AG04450 (cell line): ENCODE results near the gene CCDC6. TPM values are rescaled to one million over a fixed set of nuclear protein-coding genes. Genes with fewer than 3 reads are reported as not detected.

Experiments
- CTCF ChIA-PET: fragments of 300-600, 350-600 bp; formaldehyde crosslinking; extraction: SDS; loops from one replicate; lab custom pipeline; 2022; ENCODE audit warnings: antibody characterized with exemption, inconsistent platforms; lab: Charles Lee
- POLR2A ChIA-PET: fragments of 350-600 bp; formaldehyde crosslinking; extraction: SDS; loops from one replicate; lab custom pipeline; 2021; ENCODE audit warnings: antibody characterized with exemption, inconsistent platforms; lab: Yijun Ruan, JAX
- DNase-seq: peaks from one replicate; pipeline ENCODE4 v3.0.0-alpha.2; 2011; ENCODE audit warnings: low read depth, low spot score
- H3K27ac ChIP-seq: one replicate; pipeline ENCODE4 v1.5.1; 2012; ENCODE audit warnings: low read depth, low read length, control low read depth
- H3K27me3 ChIP-seq: one replicate; pipeline ENCODE4 v1.6.0; 2012; ENCODE audit warnings: low read length; ENCODE audit not compliant: control insufficient read depth, insufficient read depth
- H3K4me3 ChIP-seq: 2 replicates; pipeline ENCODE4 v1.5.1; 2011; ENCODE audit warnings: mild to moderate bottlenecking, low read depth, low read length, control low read depth
- H3K9me3 ChIP-seq: 2 replicates; pipeline ENCODE4 v1.5.1; 2012; ENCODE audit warnings: low read length; ENCODE audit not compliant: control insufficient read depth, insufficient read depth
- CTCF ChIP-seq: IDR thresholded peaks from 2 replicates; pipeline ENCODE4 v1.5.1; 2011; ENCODE audit warnings: low read depth, low read length, control low read depth, inconsistent platforms
- polyA plus RNA-seq: library from polyadenylated mRNA; depleted of rRNA; stranded (reverse); fragments of >200 nt; gene quantifications from 2 replicates; pipeline ENCODE4 v1.2.3, GENCODE V29; 2011

CCDC6 gene
- polyA plus RNA-seq, 1 experiment, result 51.1 TPM

- Histone ChIP-seq H3K9me3 (no peaks in the 10 kb centered on the region), H3K27ac (no peak overlapping the region), H3K27me3 (no peaks in the 10 kb centered on the region), H3K4me3 (no peak overlapping the region)
- no peak for DNase-seq
- POLR2A ChIA-PET, result interaction anchor here (0.6 kb wide), 1 partner anchor 38 kb away, joined by 13 read pairs; no protein-coding TSS in a partner anchor
- CTCF ChIA-PET, result interaction anchor here (0.6 to 2.9 kb wide), 6 partner anchors 10 to 183 kb away, joined by 3 to 10 read pairs (median 3); no protein-coding TSS in a partner anchor
- peak; percentile 54 for TF ChIP-seq CTCF
Measured at GRCh38 chr10:59808896-59809643, 97.3 kb downstream of the CCDC6 start.

GRCh38 chr10:59807629-59808620 is 98.4 kb downstream of the CCDC6 start:
- Histone ChIP-seq H3K27me3 (no peaks in the 10 kb centered on the region), H3K9me3 (no peaks in the 10 kb centered on the region), H3K27ac (no peak overlapping the region), H3K4me3 (no peak overlapping the region)
- TF ChIP-seq CTCF, result no peak
- ChIA-PET CTCF (interaction anchor here (0.6 to 2.9 kb wide), 4 partner anchors 11 to 182 kb away, joined by 3 to 10 read pairs (median 6); no protein-coding TSS in a partner anchor), POLR2A (interaction anchor here (0.6 kb wide), 1 partner anchor 39 kb away, joined by 13 read pairs; no protein-coding TSS in a partner anchor)
- no peak for DNase-seq

DNA sequence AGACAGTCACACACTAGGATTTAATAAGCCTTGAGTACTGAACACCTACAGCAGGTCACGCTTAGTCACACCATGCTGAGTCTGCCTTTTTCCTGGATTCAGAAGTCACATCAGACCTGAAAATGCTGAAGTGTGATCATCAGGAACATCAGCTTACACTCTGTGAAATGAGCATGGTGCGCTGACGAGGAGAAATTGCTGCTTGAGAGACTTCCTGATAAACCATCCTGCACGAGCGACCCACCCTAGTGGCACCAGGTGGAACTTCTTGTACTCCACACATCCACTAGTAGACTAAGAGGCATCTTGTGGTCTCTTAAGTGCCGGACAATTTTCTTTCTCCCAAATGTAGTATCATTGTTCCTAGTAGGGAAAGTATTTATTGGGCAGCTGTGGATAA is 101.3 kb downstream of the CCDC6 start:
- POLR2A ChIA-PET, result no interaction called here
- CTCF ChIA-PET, result no interaction called here
- Histone ChIP-seq H3K9me3 (no peaks in the 10 kb centered on the region), H3K27ac (no peak overlapping the region), H3K27me3 (no peaks in the 10 kb centered on the region), H3K4me3 (no peak overlapping the region)
- peak; percentile 51 for TF ChIP-seq CTCF
- no peak for DNase-seq

GRCh38 chr10:59804220-59804619 is 102.1 kb downstream of the CCDC6 start:
- DNase-seq, result no peak
- no peaks in the 10 kb centered on the region for H3K27me3 ChIP-seq
- H3K27ac ChIP-seq, result no peak overlapping the region
- POLR2A ChIA-PET, result no interaction called here
- no peak overlapping the region for H3K4me3 ChIP-seq
- no peaks in the 10 kb centered on the region for H3K9me3 ChIP-seq
- no peak for TF ChIP-seq CTCF
- CTCF ChIA-PET, result interaction anchor here (0.6 kb wide), 1 partner anchor 41 kb away, joined by 3 read pairs; no protein-coding TSS in a partner anchor
